SU-DHL-6 (cell line): Measurements from ENCODE around the gene FXYD4.

Experiments
- H2AFZ ChIP-seq: fragments of 200-600 bp; sonication (generic); 2 replicates; pipeline ENCODE4 v1.6.1; 2014; ENCODE audit warnings: low read depth, mild to moderate bottlenecking, moderate library complexity, mixed read lengths, antibody characterized with exemption, low read length; ENCODE audit not compliant: severe bottlenecking
- H3F3A ChIP-seq: fragments of 200-600 bp; shearing (Covaris generic); 2 replicates; pipeline ENCODE4 v1.6.0; 2016; ENCODE audit warnings: antibody characterized with exemption, mild to moderate bottlenecking; ENCODE audit not compliant: insufficient read depth
- H3K27ac ChIP-seq: fragments of 200-600 bp; sonication (generic); 2 replicates; pipeline ENCODE4 v1.5.1; 2016; ENCODE audit warnings: low read depth, mild to moderate bottlenecking, low read length, moderate library complexity, mixed read lengths
- H3K27me3 ChIP-seq: fragments of 200-600 bp; sonication (generic), shearing (Covaris generic); 2 replicates; pipeline ENCODE4 v1.6.0; 2014; ENCODE audit warnings: mild to moderate bottlenecking, low read length
- H3K36me3 ChIP-seq: fragments of 200-600 bp; sonication (generic); 2 replicates; pipeline ENCODE4 v1.6.1; 2014; ENCODE audit warnings: mild to moderate bottlenecking, low read length, mixed read lengths
- H3K4me2 ChIP-seq: fragments of 300-600, 200-600 bp; shearing (Covaris generic), sonication (generic); 2 replicates; pipeline ENCODE4 v1.6.0; 2014; ENCODE audit warnings: low read length, low read depth, mild to moderate bottlenecking; ENCODE audit not compliant: poor library complexity, severe bottlenecking
- H3K4me3 ChIP-seq: fragments of 200-600 bp; sonication (generic); 2 replicates; pipeline ENCODE4 v1.5.1; 2014; ENCODE audit warnings: antibody characterized with exemption, low read length, mild to moderate bottlenecking, mixed read lengths; ENCODE audit not compliant: insufficient read depth, poor library complexity, severe bottlenecking
- H3K79me2 ChIP-seq: fragments of 200-600 bp; sonication (generic); 2 replicates; pipeline ENCODE4 v1.6.1; 2014; ENCODE audit warnings: mild to moderate bottlenecking, low read length, moderate library complexity; ENCODE audit not compliant: insufficient read depth
- H3K9ac ChIP-seq: fragments of 200-600 bp; sonication (generic); 2 replicates; pipeline ENCODE4 v1.7.0; 2014; ENCODE audit warnings: mild to moderate bottlenecking, low read length
- H3K9me2 ChIP-seq: fragments of 200-600 bp; sonication (generic); replicated peaks from 2 replicates; pipeline ENCODE4 v1.6.1; 2014; ENCODE audit warnings: low read length; ENCODE audit not compliant: insufficient read depth
- H3K9me3 ChIP-seq: fragments of 200-600 bp; sonication (generic); 2 replicates; pipeline ENCODE4 v1.6.1; 2014; ENCODE audit warnings: low read length, mixed read lengths; ENCODE audit not compliant: insufficient read depth
- H4K20me1 ChIP-seq: fragments of 200-600 bp; sonication (generic); 2 replicates; pipeline ENCODE4 v1.6.1; 2014; ENCODE audit warnings: low read depth, mild to moderate bottlenecking, antibody characterized with exemption, low read length, moderate library complexity, mixed read lengths
- CTCF ChIP-seq: fragments of 200-600 bp; sonication (generic); IDR thresholded peaks from one replicate; pipeline ENCODE4 v1.5.1; 2017; ENCODE audit warnings: antibody characterized with exemption, mild to moderate bottlenecking, low read length, moderate library complexity; ENCODE audit not compliant: insufficient read depth, poor library complexity, severe bottlenecking
- EZH2phosphoT487 ChIP-seq: fragments of 200-600 bp; sonication (generic), shearing (Covaris generic); conservative IDR thresholded peaks from 2 replicates; pipeline ENCODE4 v1.6.1; 2018; ENCODE audit warnings: mild to moderate bottlenecking, antibody characterized with exemption, low read length, moderate library complexity, mixed read lengths

Gene FXYD4

GRCh38 chr10:43396061-43396927, 24.9 kb downstream of the FXYD4 start:
- Histone ChIP-seq H3K4me3 (peak overlapping the region; percentile 93), H3K9me2 (no peaks in the 10 kb centered on the region), H2AFZ (no peak overlapping the region), H4K20me1 (peaks cover 42% of the 10 kb centered on the region), H3K27ac (peak overlapping the region; percentile 90), H3K9ac (peak overlapping the region; percentile 99), H3K27me3 (no peaks in the 10 kb centered on the region), H3K36me3 (peaks cover 49% of the 10 kb centered on the region), H3K4me2 (peak overlapping the region; percentile 78), H3F3A (peaks cover 62% of the 10 kb centered on the region), H3K9me3 (no peaks in the 10 kb centered on the region), H3K79me2 (peaks cover 97% of the 10 kb centered on the region)
- no peak for TF ChIP-seq EZH2phosphoT487
- no peak for TF ChIP-seq CTCF

GRCh38 chr10:43396928-43397624, 25.6 kb downstream of the FXYD4 start:
- H3K4me3 ChIP-seq = peak overlapping the region; percentile 93
- peak overlapping the region; percentile 90 for H3K27ac ChIP-seq
- H3K4me2 ChIP-seq = peak overlapping the region; percentile 78
- peaks cover 98% of the 10 kb centered on the region for H3K79me2 ChIP-seq
- H4K20me1 ChIP-seq = peaks cover 48% of the 10 kb centered on the region
- H3K9ac ChIP-seq = peak overlapping the region; percentile 99
- peaks cover 53% of the 10 kb centered on the region for H3K36me3 ChIP-seq
- TF ChIP-seq CTCF (no peak), EZH2phosphoT487 (no peak)
- H3K9me3 ChIP-seq = no peaks in the 10 kb centered on the region
- peaks cover 64% of the 10 kb centered on the region for H3F3A ChIP-seq
- no peak overlapping the region for H2AFZ ChIP-seq
- H3K9me2 ChIP-seq = no peaks in the 10 kb centered on the region
- H3K27me3 ChIP-seq = no peaks in the 10 kb centered on the region

- H3K27ac ChIP-seq = peak overlapping the region; percentile 90
- TF ChIP-seq EZH2phosphoT487 (no peak), CTCF (no peak)
- H3K9me2 ChIP-seq = no peaks in the 10 kb centered on the region
- peak overlapping the region; percentile 78 for H3K4me2 ChIP-seq
- peak overlapping the region; percentile 99 for H3K9ac ChIP-seq
- H2AFZ ChIP-seq = no peak overlapping the region
- H3K36me3 ChIP-seq = peaks cover 47% of the 10 kb centered on the region
- peak overlapping the region; percentile 93 for H3K4me3 ChIP-seq
- peaks cover 98% of the 10 kb centered on the region for H3K79me2 ChIP-seq
- no peaks in the 10 kb centered on the region for H3K27me3 ChIP-seq
- H3K9me3 ChIP-seq = no peaks in the 10 kb centered on the region
- peaks cover 39% of the 10 kb centered on the region for H4K20me1 ChIP-seq
- peaks cover 77% of the 10 kb centered on the region for H3F3A ChIP-seq
Measured at GRCh38 chr10:43398939-43399319, 27.5 kb downstream of the FXYD4 start.
